Stimulated activated CD4-positive, alpha-beta T cell treated with anti-CD3 and anti-CD28 coated beads, Interleukin-1b, Interleukin-23, amount 100 ng/mL, for 1 hour (primary cell): ENCODE measurements around the gene MYOM3.
"Not testable (repeated sequence)": the region's sequence is repeated elsewhere in the genome, so short reads cannot be mapped to it uniquely, and the experiment has no call there.

Experiments
- DNase-seq, 2 donors: peaks; one replicate each; pipeline ENCODE4 v3.0.0-alpha.2; 2020; ENCODE audit warnings: low read depth in 2 of 2

Gene MYOM3

DNA sequence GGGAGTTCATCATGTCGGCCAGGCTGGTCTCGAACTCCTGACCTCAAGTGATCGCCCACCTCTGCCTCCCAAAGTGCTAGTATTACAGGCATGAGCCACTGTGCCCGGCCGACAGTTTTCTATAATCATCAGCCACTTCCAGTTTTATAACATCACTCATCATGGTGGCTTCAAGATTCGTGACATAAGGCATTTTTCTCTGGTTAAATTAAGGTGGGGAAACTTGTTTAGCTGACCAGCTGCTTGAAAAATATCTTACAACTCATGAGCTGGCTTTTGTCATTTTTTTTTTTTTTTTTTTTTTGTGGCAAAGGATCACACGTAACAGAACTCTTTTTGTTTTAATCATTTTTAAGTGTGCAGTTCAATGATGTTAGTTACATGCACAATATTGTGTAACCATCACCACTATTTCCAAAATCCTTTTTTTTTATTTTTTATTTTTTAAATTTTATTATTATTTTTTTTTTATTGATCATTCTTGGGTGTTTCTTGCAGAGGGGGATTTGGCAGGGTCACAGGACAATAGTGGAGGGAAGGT is 80.9 kb downstream of the MYOM3 start:
- DNase-seq, result not testable (repeated sequence)

GRCh38 chr1:24027838-24028468 is 84.0 kb downstream of the MYOM3 start:
- DNase-seq, result no peak

- DNase-seq, result no peak
Measured at GRCh38 chr1:24022581-24023361, 89.2 kb downstream of the MYOM3 start.

DNA sequence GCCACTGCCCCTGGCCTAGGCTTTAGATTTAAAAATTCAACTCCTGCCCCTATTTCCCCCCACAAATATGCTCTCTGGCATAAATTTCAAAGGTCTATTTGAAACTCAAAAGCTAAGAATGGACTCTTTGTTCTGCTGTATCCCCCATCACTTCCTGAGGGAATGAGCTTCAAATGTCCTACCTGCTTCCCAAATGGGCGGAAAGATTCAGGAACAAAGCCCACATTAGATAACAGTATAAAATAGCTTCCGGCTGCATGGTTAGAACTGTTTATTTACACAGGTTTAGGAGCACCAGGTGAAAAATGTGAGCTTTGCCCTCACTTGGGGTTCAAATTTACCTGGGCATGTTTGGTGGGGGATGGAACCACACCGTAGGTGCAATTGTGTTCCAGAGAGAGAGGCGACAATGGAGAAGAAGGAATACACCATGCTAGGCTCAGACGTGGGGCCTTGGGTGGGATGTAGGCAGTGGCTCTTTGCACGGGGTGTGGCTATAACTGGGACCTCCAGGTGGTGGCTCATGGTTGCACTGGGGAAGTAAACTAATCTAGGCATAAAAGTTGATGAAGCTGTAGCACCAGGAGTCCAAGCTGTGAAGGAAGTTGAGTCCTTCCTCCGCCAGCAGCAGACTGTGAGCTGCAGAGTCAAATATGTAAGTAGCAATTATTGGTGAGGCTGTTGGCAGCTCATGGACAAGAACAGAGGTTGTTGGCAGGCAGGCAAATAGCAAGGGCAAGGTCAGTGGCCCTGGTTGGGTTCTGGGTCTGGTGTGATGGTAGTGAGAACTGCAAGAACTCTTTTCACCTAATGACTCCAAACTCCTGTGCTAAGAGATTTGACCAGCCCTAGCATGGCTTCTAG is 90.3 kb downstream of the MYOM3 start:
- no peak for DNase-seq

- DNase-seq, result no peak
Measured at GRCh38 chr1:24020470-24020869, 91.5 kb downstream of the MYOM3 start.

DNA sequence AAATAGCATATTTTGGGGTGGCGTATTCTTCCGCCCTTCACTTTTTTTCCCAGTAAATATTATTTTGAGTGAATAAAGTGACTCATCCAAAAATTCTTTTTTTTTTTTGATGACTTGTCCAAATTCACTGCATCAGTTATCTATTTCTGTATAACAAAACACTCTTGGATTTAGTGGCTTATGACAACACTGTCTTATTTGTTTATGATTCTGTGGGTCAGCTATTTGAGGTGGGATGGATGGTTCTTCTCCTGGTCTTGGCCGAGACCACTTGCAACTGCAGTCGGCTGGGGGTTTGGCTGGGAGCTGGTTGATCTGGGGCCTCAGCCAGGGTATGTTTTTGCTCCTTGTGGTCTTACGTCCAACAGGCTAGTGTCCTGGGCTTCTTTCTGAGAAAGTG is 91.9 kb downstream of the MYOM3 start:
- no peak for DNase-seq

GRCh38 chr1:24018611-24019580 is 93.0 kb downstream of the MYOM3 start:
- no peak for DNase-seq

DNA sequence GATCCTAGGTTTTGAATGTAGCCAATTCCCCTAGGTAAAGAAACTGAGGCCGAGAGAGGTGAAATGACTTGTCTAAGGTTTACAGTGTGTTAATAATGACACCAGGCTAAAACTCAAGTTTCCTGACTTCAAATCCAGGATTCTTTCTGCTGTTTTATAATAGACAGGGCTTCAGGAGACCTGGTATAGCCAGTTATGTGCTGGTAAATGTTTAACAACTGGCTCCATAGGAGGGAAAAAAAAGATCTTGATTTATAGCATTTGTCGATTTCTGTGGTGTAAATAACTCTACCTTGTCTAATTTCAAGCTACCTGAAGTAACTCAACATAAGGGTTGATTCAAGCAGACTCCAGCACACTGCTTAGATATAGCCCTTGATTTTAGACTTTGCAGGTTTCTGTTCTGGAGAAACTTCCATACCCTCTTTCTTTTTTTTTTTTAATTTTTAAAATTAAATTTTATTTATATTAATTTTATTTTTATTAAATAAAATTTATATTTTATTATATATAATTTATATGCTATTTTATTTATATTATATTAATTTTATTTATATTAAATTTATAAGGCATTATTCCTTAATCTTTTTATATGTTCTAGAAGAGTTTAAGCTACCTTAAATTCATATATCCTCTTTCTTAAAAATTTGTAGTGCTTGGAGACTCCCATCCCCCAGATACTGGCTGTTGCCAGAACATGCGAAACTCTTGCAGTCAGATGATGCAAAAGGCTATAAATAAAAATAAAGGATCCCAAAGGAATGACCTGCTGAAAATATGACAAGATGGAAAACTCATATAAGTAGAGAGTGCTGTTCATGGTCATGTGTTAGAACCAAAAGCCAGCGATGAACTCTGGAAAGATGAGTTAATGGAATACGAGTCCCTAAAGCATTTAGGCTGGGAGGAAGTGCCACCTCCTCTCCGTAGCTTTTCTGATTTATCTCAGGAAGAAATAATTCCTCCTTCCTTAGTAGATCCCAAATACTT is 96.4 kb downstream of the MYOM3 start:
- no peak for DNase-seq

DNA sequence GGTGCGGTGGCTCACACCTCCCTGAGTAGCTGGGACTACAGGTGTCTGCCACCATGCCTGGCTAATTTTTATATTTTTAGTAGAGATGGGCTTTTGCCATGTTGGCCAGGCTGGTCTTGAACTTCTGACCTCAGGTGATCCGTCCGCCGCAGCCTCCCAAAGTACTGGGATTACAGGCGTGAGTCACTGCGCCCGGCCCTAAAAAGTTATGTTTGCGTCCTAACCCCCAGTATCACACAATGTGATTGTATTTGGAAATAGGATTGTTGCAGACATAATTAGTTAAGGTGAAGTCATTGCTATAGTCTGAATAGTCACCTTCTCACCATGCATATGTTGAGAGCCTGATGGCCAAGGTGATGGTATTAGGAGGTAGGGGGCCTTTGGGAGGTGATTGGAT is 99.1 kb downstream of the MYOM3 start:
- not testable (repeated sequence) for DNase-seq

GRCh38 chr1:24010650-24011049 is 101.3 kb downstream of the MYOM3 start:
- DNase-seq, result no peak

GRCh38 chr1:24009406-24009805 is 102.5 kb downstream of the MYOM3 start:
- DNase-seq, result no peak

GRCh38 chr1:24008574-24009184 is 103.3 kb downstream of the MYOM3 start:
- not testable (repeated sequence) for DNase-seq

DNA sequence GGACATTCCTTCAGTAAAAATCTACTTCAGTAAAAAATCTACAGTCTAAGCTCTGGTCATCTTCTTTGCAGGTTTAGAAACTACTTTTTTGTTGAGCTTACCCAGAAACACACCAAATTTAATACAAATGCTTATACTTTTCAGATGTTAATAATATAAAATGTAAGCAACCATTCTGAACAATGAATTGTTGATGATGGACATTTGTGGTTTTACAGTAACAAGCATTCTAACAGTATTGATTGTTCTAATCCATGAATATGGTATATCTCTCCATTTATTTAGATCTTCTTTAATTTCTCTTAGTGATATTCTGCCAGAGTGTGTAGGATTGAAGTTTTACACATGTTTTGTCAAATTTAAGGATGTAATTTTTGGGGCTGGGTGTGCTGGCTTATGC is 104.9 kb downstream of the MYOM3 start:
- no peak for DNase-seq
